ENCODE data around the gene FCRL5.

FCRL5 gene

GRCh38 chr1:157471531-157471930 lies 80.8 kb downstream of the FCRL5 start (continued):
- TF ChIP-seq ZNF692 (tag by site-specific recombination; IDR thresholded peaks at IDR 0.05), result no peak

GRCh38 chr1:157469752-157470675 lies 82.3 kb downstream of the FCRL5 start:
- CTCF ChIA-PET, result no interaction called here
- Histone ChIP-seq H3K9me3 (ENCODE audit: control insufficient read depth, insufficient read depth, low read depth, low read length) (no peaks in the 10 kb centered on the region), H3K27ac (ENCODE audit: extremely low read depth, low read depth, low read length) (no peak overlapping the region), H3K4me1 (ENCODE audit: control insufficient read depth, insufficient read depth, low read length) (no peaks in the 10 kb centered on the region), H3K4me3 (ENCODE audit: low read depth, low read length) (no peak overlapping the region), H3K36me3 (ENCODE audit: control insufficient read depth in 2 of 2, insufficient read depth in 1 of 2, low read length in 2 of 2) (no peaks in the 10 kb centered on the region)
- POLR2A ChIA-PET, result no interaction called here
- TF ChIP-seq ZNF266 (tag by site-specific recombination; IDR thresholded peaks at IDR 0.05; ENCODE audit: low read depth) (no peak), ZNF292 (tag by site-specific recombination; IDR thresholded peaks at IDR 0.05; ENCODE audit: borderline replicate concordance, low read depth) (no peak), ZNF585B (tag by site-specific recombination; IDR thresholded peaks at IDR 0.05) (no peak), ZBTB49 (tag by site-specific recombination; IDR thresholded peaks at IDR 0.05; ENCODE audit: low read depth) (no peak), ZBTB11 (tag by site-specific recombination; conservative IDR thresholded peaks at IDR 0.05; ENCODE audit: low read depth) (no peak), SETDB1 (IDR thresholded peaks at IDR 0.05; ENCODE audit: insufficient read length, low read length) (no peak), ZSCAN23 (tag by site-specific recombination; IDR thresholded peaks at IDR 0.05) (no peak), ZFHX2 (tag by site-specific recombination; conservative IDR thresholded peaks at IDR 0.05) (no peak), SCRT2 (tag by site-specific recombination; IDR thresholded peaks at IDR 0.05) (no peak), ZNF843 (tag by site-specific recombination; IDR thresholded peaks at IDR 0.05) (no peak), ZFP37 (tag by site-specific recombination; IDR thresholded peaks at IDR 0.05) (no peak), PRDM2 (tag by site-specific recombination; IDR thresholded peaks at IDR 0.05; ENCODE audit: borderline replicate concordance) (no peak), ZNF426 (tag by site-specific recombination; IDR thresholded peaks at IDR 0.05) (no peak), ZNF529 (tag by site-specific recombination; IDR thresholded peaks at IDR 0.05; ENCODE audit: insufficient replicate concordance) (no peak)
